BLaER1 (cell line): ENCODE results near the gene OR13A1.

Experiments used
- H3K27ac ChIP-seq: shearing (Covaris generic); formaldehyde crosslinking; 2 replicates; pipeline ENCODE4 v1.8.1; 2022
- H3K27me3 ChIP-seq: shearing (Covaris generic); formaldehyde crosslinking; 2 replicates; pipeline ENCODE4 v1.8.1; 2022
- H3K36me3 ChIP-seq: shearing (Covaris generic); formaldehyde crosslinking; 2 replicates; pipeline ENCODE4 v1.8.1; 2022
- H3K4me1 ChIP-seq: shearing (Covaris generic); formaldehyde crosslinking; 2 replicates; pipeline ENCODE4 v1.8.1; 2022
- H3K4me2 ChIP-seq: shearing (Covaris generic); formaldehyde crosslinking; 2 replicates; pipeline ENCODE4 v1.8.1; 2022
- H3K4me3 ChIP-seq: shearing (Covaris generic); formaldehyde crosslinking; 2 replicates; pipeline ENCODE4 v1.8.1; 2022
- H3K9ac ChIP-seq: shearing (Covaris generic); formaldehyde crosslinking; 2 replicates; pipeline ENCODE4 v1.8.1; 2022
- H3K9me3 ChIP-seq: shearing (Covaris generic); formaldehyde crosslinking; 2 replicates; pipeline ENCODE4 v1.8.1; 2022
- H4K20me1 ChIP-seq: shearing (Covaris generic); formaldehyde crosslinking; 2 replicates; pipeline ENCODE4 v1.8.1; 2022
- Cebpa-rat ChIP-seq: shearing (Covaris generic); IDR thresholded peaks from 2 replicates; pipeline ENCODE4 v1.8.1; 2022

Gene OR13A1

DNA sequence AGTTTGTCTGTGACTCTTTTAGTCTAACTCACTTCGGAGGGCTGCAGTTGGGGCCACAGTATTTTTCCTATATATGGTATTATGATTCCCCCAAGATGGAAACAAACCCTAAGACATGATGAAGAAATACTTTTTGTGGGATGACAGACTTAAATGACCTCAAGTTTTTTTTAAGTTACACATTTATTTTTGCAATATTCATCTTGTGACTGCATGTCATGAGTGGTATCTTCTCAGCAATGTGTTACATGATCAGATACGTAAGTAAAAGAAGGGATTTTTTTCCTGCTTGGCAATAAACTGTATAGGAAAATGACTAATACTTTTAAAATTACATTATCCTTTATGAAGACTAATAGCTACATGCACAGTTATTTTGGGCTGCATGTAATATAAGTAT is 57.8 kb downstream of the OR13A1 start:
- H3K36me3 ChIP-seq = no peaks in the 10 kb centered on the region
- no peak overlapping the region for H3K4me3 ChIP-seq
- H3K9ac ChIP-seq = no peak overlapping the region
- TF ChIP-seq Cebpa-rat = no peak
- H3K27ac ChIP-seq = no peak overlapping the region
- no peaks in the 10 kb centered on the region for H4K20me1 ChIP-seq
- no peaks in the 10 kb centered on the region for H3K4me1 ChIP-seq
- H3K27me3 ChIP-seq = no peaks in the 10 kb centered on the region
- H3K9me3 ChIP-seq = no peaks in the 10 kb centered on the region
- H3K4me2 ChIP-seq = no peak overlapping the region

DNA sequence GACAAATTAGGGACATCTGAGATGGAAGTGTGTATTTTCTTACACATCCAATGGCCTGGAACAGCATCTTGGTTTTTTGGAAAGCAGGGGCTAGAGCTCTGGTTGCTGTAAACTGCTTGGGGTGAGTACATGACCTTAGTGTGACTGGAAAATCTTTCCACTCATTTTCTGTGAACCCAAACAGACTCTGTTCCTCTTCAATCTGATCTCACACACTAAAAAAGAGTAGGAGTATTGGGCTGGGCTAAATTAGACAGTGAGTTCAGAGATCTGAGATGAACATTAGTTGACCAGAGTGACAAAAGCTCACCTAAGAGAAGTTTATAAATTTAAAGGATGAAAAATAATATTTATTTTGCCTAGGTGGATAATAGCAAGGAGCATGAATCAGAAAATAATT is 59.2 kb downstream of the OR13A1 start:
- TF ChIP-seq Cebpa-rat = no peak
- Histone ChIP-seq H3K27ac (no peak overlapping the region), H3K9me3 (no peaks in the 10 kb centered on the region), H3K9ac (no peak overlapping the region), H4K20me1 (no peaks in the 10 kb centered on the region), H3K4me2 (no peak overlapping the region), H3K4me3 (no peak overlapping the region), H3K4me1 (no peaks in the 10 kb centered on the region), H3K27me3 (no peaks in the 10 kb centered on the region), H3K36me3 (no peaks in the 10 kb centered on the region)

DNA sequence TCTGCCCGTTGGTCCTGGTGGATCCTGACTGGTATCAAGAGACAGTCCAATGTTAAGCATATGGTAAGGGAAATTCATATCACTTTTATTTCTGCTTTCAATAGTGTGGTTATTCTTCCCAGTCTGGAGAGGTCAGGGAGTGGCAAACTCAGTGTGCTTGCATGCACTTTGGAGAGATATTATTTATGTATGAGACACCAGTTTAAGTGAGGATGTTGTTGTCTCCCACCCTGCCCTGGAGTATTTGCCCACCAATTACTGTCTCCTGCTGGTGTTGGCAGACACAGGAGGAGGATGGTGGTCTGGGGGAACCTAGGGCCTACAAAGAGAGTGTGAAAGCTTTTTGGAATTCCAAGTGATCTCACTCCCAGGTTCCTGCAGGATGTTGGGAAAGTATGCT is 59.7 kb downstream of the OR13A1 start:
- Histone ChIP-seq H3K9me3 (no peaks in the 10 kb centered on the region), H3K9ac (no peak overlapping the region), H3K36me3 (no peaks in the 10 kb centered on the region), H4K20me1 (no peaks in the 10 kb centered on the region), H3K4me2 (no peak overlapping the region), H3K4me1 (peaks cover 2% of the 10 kb centered on the region), H3K27me3 (no peaks in the 10 kb centered on the region), H3K27ac (no peak overlapping the region), H3K4me3 (no peak overlapping the region)
- no peak for TF ChIP-seq Cebpa-rat

DNA sequence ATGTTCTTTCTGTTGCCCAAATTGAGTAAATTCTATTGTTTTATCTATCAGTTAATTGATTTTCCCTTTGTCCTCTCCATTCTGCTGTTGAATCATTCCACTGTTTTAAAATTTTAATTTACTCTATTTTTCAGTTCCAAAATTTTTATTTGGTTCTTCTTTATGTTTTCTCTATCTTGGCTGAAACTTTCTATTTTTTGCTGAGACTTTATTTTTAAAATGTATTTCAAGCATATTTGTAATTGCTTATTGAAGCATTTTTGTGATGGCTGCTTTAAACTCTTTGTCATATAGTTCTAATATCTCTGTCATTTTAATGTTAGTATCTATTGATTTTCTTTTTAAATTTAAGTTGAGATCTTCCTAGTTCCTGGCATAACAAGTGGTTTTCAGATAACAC is 60.5 kb downstream of the OR13A1 start:
- H3K4me1 ChIP-seq = peaks cover 7% of the 10 kb centered on the region
- H3K27me3 ChIP-seq = no peaks in the 10 kb centered on the region
- no peaks in the 10 kb centered on the region for H3K9me3 ChIP-seq
- no peak overlapping the region for H3K4me2 ChIP-seq
- no peak overlapping the region for H3K9ac ChIP-seq
- no peak overlapping the region for H3K27ac ChIP-seq
- no peaks in the 10 kb centered on the region for H4K20me1 ChIP-seq
- no peak overlapping the region for H3K4me3 ChIP-seq
- no peaks in the 10 kb centered on the region for H3K36me3 ChIP-seq
- TF ChIP-seq Cebpa-rat = no peak

DNA sequence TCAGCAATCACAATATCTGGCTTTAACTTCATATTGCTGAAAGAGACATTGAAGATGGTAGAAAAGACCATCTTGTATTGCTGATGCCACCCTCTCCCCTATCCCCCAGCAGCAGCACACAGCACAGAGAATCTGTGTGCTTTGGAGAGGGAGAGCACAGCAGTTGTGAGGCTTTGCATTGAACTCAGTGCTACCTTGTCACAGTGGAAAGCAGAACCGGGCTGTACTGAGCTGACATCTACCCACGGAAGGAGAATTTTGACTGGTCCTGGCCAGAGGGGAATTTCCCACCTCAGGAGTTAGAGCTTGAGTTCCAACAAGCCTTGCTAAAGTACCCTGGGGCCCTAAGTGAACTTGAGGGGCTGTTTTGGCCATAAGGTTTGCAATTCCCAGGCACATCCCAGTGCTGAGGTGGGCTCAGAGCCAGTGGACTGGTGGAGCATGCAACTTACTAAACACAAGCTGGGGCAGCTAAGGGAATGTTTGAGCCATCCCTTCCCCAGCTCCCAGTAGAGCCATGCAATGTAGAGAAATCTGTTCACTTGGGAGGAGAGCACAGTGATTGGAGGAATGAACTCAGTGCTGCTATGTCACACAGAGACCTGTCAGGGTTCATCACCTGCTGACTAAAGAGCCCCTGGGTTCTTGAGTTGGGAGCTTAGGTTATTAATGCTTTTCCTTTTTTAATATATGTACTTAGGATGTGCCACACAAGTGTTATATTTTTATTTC is 62.1 kb downstream of the OR13A1 start:
- Histone ChIP-seq H3K36me3 (no peaks in the 10 kb centered on the region), H3K4me1 (peaks cover 7% of the 10 kb centered on the region), H3K27me3 (no peaks in the 10 kb centered on the region), H3K4me3 (no peak overlapping the region), H3K4me2 (no peak overlapping the region), H3K9ac (no peak overlapping the region), H4K20me1 (no peaks in the 10 kb centered on the region), H3K9me3 (no peaks in the 10 kb centered on the region), H3K27ac (no peak overlapping the region)
- no peak for TF ChIP-seq Cebpa-rat
